Measurements from ENCODE around the gene ANKS1B.

ANKS1B gene

DNA sequence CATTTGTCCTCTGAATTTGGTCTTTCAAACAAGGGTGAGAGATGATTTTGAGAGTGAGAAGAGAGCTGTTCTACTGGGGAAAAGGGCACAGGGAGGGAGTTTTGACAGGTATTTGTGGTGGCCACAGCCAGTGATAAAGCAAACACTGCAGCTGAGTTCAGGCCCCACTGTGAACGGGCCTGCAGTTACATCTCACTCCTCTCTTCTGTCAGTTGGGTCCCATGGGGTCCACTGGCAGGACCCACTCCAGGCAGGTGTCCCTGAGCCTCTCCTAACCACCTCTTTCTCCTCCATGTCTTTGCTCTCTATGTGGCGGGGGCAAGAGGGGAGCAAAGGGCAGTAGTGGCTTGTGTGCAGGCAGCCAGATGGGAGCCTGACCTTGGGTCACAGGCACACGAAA, 1044.8 kb downstream of the ANKS1B start:
- TF ChIP-seq, protein P1, sequence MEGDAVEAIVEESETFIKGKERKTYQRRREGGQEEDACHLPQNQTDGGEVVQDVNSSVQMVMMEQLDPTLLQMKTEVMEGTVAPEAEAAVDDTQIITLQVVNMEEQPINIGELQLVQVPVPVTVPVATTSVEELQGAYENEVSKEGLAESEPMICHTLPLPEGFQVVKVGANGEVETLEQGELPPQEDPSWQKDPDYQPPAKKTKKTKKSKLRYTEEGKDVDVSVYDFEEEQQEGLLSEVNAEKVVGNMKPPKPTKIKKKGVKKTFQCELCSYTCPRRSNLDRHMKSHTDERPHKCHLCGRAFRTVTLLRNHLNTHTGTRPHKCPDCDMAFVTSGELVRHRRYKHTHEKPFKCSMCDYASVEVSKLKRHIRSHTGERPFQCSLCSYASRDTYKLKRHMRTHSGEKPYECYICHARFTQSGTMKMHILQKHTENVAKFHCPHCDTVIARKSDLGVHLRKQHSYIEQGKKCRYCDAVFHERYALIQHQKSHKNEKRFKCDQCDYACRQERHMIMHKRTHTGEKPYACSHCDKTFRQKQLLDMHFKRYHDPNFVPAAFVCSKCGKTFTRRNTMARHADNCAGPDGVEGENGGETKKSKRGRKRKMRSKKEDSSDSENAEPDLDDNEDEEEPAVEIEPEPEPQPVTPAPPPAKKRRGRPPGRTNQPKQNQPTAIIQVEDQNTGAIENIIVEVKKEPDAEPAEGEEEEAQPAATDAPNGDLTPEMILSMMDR (IDR thresholded peaks at IDR 0.05; ENCODE audit: control insufficient read depth, insufficient read depth, low read depth, low read length, missing control alignments) = no peak
- H3K4me3 ChIP-seq (ENCODE audit: control insufficient read depth, low read depth, low read length) = no peak overlapping the region
- no peak for DNase-seq (ENCODE audit: low read depth)

DNA sequence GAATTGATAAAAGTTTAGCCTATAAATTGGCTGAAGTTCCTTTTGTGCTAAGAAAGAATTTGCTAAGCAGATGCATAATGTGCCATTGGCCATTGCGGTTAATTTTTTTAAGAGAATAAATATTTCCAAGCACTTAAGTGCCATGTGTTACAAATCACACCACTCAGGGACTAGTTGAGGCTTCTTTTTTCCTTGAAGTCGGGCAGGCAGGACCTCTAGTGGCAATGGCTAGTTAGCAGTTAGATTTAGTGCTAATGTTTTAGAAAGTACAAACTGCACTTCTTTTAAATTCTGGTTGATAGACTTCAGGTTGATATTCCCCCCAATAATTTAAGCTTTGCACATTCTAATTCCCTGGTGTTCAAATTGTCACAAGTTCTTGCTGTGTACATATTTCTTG, 1045.4 kb downstream of the ANKS1B start:
- TF ChIP-seq, protein P1 (IDR thresholded peaks at IDR 0.05; ENCODE audit: control insufficient read depth, insufficient read depth, low read depth, low read length, missing control alignments) = peak; percentile 74
- peak; percentile 46 for DNase-seq (ENCODE audit: low read depth)
- no peak overlapping the region for H3K4me3 ChIP-seq (ENCODE audit: control insufficient read depth, low read depth, low read length)

DNA sequence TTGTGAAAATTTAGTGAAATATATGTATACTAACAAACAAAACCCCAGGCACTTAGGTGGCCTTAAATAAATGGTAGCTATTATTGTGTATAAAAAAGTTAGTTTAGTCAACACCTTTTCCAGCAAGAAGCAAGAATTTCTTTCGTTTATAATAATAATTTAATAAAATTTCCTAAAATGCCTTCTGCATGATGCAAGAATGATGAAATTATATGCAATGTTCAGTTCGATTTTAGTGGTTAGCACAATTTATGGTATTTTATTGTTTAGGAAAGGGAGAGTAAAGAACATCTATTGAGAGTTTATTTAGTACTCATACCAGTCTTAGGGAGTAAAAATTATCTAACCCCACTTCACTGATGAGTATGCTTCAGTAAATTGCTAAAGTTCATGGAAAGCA, 1048.9 kb downstream of the ANKS1B start:
- DNase-seq (ENCODE audit: low read depth) = no peak
- no peak overlapping the region for H3K4me3 ChIP-seq (ENCODE audit: control insufficient read depth, low read depth, low read length)
- TF ChIP-seq, protein P1 (IDR thresholded peaks at IDR 0.05; ENCODE audit: control insufficient read depth, insufficient read depth, low read depth, low read length, missing control alignments) = no peak

DNA sequence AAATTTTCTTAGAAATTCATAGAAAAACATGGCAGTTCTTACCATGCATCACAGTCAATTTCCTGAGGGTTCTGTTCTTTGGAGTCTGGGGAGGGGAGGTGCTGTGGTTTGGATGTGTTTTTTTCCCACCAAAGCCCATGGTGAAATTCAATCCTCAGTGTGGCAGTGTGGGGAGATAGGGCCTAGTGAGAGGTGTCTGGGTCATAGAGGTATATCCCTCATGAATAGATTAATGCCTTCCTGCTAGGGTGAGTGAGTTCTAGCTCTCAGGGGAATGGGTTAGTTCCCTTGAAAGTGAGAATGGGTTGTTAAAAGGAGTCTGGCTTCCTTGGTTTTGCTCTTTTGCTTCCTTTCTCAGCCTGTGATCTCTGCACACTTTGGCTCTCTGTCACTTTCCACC, 1061.9 kb downstream of the ANKS1B start:
- DNase-seq (ENCODE audit: low read depth) = no peak
- TF ChIP-seq, protein P1 (IDR thresholded peaks at IDR 0.05; ENCODE audit: control insufficient read depth, insufficient read depth, low read depth, low read length, missing control alignments) = no peak
- no peak overlapping the region for H3K4me3 ChIP-seq (ENCODE audit: control insufficient read depth, low read depth, low read length)

DNA sequence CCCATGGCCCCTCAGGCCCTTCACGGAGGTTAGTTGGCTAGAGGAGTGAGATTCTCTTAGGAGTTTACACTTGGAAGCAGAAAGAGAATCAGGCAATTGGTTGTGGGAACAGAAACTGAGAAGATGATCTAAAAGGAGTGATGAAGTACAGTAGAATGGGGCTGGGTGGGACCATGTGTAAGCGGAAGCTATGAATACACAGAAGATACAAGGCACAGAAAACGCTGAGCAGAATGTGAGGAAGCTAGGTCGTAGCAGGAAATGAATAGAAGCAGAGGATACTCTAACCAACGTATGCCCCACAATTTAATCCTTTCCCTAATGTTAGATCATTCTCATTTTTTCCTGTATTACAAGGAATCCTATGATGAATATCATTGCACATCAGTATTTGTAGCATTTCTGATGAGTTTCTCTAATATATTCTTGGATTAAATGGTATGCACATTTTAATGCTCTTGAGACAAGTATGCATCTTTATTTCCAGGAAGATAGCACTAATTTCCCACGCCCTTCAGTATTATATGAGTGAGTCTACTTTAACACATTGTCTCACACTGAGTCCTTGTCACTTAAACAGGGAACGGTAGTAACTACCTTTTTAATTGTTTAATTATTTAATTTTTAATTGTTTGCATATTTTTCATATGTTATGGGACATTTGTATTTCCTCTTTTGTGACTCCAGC, 1066.4 kb downstream of the ANKS1B start:
- no peak for DNase-seq (ENCODE audit: low read depth)
- no peak overlapping the region for H3K4me3 ChIP-seq (ENCODE audit: control insufficient read depth, low read depth, low read length)
- TF ChIP-seq, protein P1 (IDR thresholded peaks at IDR 0.05; ENCODE audit: control insufficient read depth, insufficient read depth, low read depth, low read length, missing control alignments) = no peak

DNA sequence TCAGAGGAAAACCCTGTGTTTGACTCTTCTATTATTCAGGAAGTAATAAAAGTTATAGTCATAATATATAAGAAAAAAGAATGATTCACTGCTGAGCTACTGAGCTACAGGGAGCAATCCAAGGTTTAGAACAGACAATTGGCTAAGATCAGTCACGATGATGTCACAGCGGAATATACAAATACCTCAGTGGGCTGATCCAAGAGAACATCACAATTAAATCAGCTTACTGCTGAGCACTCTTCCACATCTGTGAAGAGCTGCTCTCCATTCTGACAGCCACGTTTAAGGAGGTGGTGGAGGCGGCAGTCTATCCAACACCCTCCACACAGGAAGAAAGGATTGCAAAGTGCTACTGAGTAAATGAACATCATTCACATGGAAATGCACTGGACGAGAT, 1068.6 kb downstream of the ANKS1B start:
- TF ChIP-seq, protein P1 (IDR thresholded peaks at IDR 0.05; ENCODE audit: control insufficient read depth, insufficient read depth, low read depth, low read length, missing control alignments) = no peak
- H3K4me3 ChIP-seq (ENCODE audit: control insufficient read depth, low read depth, low read length) = no peak overlapping the region
- no peak for DNase-seq (ENCODE audit: low read depth)

All from AG09309 (cell line).